HG03575 (cell line): Measurements from ENCODE around the gene PLEKHN1.

Experiments used
- ATAC-seq: cut with Tn5 transposase; IDR thresholded peaks from one replicate; pipeline ENCODE4 v1.9.1; 2021; ENCODE audit not compliant: unreplicated experiment, insufficient number of reproducible peaks, low FRiP score; ENCODE audit errors: extremely low read depth

The PLEKHN1 gene

DNA sequence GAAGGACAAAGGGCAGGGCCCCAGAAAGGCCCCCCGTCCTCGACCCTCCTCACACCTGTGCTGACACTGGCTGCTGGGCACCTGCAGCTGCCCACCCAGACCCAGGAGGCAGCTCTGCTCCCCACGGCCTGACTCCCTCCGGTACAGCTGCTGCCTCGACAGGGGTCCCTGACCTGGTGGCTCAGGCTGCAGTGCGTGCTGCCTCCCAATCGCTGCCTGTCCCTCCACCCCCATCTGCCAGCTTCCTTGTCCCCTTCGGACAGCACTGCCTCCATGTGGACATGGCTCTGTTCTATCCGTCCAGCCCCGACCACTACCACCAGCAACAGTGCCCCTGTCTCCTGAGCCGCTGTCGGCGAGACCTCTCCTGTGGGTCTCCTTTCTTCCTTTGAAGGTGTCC, 11.4 kb upstream of the PLEKHN1 start:
- no peak for ATAC-seq

DNA sequence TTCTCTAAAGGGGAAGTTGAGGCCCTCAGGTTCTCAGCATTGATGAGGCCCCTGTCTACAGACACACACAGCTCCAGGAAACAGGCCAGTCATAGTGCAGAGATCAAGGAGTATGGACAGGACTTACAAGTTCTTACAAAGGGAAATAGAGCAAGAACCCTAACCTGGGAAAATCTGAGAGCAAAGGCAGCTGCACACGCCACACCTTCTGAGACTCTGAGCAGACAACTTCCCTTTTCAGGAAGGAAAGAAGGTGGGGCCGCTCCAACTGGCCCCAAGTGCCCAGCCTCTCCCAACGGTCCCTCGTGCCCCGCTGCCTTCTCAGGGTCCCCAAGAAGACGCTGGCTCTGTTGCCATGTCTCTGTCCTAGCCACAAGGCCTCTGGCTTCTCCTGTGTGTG, 10.8 kb upstream of the PLEKHN1 start:
- ATAC-seq, result no peak

GRCh38 chr1:956636-957035, 9.6 kb upstream of the PLEKHN1 start:
- ATAC-seq, result no peak

GRCh38 chr1:958823-959730, 7.2 kb upstream of the PLEKHN1 start, which contains the start of gene NOC2L:
Gene NOC2L (minus strand): TSS chr1:959256. CDS start chr1:959240, 16 bp downstream.
- no peak for ATAC-seq

GRCh38 chr1:959731-960362, 6.4 kb upstream of the PLEKHN1 start:
- ATAC-seq, result no peak

DNA sequence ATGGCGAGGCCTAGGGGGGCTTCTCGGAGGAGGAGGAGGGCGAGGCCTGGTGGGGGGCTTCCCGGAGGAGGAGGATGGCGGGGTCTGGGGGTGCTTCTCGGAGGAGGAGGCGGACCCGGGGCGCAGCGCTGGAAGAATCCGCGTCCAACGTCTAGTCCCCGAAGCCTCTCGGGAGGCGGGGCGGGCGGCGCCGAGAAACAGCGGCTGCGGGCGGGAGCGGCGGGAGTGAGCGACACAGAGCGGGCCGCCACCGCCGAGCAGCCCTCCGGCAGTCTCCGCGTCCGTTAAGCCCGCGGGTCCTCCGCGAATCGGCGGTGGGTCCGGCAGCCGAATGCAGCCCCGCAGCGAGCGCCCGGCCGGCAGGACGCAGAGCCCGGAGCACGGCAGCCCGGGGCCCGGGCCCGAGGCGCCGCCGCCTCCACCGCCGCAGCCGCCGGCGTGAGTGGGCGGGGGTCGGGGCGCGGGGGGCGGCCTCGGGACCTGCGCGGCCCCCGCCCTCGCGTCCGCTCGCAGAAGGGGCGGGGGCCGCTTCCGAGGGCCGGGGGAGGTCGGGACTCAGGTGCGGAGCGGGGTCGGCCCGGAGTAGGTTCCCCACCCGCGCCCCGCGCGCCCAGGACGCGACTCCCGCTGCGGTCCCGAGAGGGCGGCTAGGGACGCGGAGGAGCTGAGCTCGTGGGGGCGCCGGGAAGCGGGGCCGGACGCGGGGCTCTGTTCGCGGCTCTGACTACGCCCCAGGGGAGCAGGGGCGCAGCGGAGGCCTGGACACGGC, 5.7 kb upstream of the PLEKHN1 start, which contains the start of gene KLHL17:
Gene KLHL17 (plus strand): TSS at position 222 of the 769 bp plus-strand sequence. CDS start 110 bp downstream, at position 332.
- no peak for ATAC-seq

- ATAC-seq, result no peak
These were observed 5.1 kb upstream of the PLEKHN1 start for GRCh38 chr1:961132-961669.

- ATAC-seq, result no peak
These were observed 3.6 kb upstream of the PLEKHN1 start for GRCh38 chr1:962381-963300.

GRCh38 chr1:963301-963651, 3.0 kb upstream of the PLEKHN1 start:
- no peak for ATAC-seq

GRCh38 chr1:963746-964525, 2.3 kb upstream of the PLEKHN1 start:
- no peak for ATAC-seq

DNA sequence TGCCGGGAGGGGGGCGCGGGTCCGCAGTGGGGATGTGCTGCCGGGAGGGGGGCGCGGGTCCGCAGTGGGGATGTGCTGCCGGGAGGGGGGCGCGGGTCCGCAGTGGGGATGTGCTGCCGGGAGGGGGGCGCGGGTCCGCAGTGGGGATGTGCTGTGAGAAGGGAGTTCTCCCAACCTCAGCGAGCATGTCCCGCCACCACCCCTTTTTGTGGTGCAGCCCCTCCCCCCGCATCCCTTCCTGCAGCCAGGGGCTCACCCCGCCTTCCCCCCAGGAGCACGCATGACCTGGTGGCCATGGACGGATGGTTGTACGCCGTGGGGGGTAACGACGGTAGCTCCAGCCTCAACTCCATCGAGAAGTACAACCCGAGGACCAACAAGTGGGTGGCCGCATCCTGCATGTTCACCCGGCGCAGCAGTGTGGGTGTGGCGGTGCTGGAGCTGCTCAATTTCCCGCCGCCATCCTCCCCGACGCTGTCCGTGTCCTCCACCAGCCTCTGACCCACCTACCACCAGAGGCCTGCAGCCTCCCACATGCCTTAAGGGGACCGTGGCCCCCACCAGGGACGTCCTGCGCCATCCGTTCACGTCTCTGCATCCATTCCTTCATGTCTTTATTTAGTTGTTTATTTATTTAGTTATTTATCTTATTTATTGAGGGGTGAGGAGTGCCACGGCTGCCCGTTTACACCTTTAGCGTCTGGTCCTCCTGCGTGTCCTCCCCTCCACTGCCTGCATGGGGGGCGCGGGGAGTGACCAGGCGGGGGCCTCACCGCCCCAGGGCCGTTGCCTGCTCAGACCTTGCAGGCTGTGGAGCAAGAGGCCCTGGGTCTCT, 1.4 kb upstream of the PLEKHN1 start:
- ATAC-seq, result no peak

DNA sequence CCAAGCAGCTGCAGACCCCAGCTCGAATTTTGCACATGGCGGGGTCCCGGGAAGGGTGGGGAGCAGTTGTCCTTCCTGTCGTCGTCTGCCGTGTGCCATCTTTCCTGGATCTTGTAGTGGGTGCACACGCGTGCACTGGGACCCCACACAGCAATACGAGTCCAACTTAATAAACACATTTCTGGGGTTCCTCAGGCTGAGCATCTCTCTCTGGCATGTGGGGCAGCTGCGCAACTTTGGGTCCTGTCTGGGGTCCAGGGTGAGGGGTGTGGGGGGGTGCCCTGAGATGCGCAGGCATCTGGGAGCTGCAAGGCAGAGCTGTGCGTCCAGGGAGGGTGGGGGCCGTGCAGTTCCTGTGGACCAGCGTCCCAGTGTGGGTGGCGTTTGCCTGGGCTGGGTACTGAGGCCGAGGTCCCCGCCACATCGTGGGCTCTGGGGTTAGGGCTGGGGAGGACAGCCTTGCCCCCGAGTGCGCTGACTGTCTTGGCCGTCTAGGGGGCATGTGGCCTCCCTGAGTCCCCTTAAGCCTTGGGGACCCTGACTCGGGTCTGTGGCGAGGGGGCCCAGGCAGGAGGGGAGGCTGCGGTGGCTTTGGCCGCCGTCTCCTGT, 652 bp upstream of the PLEKHN1 start:
- ATAC-seq, result no peak

DNA sequence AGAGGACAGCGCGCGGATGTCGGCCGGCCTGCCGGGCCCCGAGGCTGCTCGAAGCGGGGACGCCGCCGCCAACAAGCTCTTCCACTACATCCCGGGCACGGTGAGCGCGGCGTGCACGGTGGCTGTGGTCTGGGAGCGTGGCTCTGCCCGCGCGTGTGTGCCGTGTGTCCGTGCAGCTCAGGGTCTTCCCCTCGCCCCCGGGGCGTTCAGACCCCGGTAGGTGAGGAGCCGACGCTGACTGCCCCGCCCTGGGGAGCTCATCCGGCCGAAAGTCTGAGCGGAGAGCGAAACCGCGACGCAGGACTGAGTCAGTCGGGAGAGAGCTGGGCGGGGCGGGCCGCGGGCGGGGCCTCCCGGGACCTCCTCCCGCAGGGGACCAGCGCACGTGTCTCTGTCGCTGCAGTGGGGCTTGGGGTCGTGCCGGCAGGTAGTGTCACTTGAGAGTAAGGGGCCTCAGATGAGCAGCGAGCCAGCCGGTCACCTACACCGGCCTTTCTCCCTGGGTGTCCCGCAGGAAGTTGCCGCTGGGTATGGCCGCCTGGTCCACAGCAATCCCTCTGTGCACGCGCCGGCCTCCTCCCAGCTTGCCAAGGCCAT, 520 bp downstream of the PLEKHN1 start:
- ATAC-seq, result no peak

DNA sequence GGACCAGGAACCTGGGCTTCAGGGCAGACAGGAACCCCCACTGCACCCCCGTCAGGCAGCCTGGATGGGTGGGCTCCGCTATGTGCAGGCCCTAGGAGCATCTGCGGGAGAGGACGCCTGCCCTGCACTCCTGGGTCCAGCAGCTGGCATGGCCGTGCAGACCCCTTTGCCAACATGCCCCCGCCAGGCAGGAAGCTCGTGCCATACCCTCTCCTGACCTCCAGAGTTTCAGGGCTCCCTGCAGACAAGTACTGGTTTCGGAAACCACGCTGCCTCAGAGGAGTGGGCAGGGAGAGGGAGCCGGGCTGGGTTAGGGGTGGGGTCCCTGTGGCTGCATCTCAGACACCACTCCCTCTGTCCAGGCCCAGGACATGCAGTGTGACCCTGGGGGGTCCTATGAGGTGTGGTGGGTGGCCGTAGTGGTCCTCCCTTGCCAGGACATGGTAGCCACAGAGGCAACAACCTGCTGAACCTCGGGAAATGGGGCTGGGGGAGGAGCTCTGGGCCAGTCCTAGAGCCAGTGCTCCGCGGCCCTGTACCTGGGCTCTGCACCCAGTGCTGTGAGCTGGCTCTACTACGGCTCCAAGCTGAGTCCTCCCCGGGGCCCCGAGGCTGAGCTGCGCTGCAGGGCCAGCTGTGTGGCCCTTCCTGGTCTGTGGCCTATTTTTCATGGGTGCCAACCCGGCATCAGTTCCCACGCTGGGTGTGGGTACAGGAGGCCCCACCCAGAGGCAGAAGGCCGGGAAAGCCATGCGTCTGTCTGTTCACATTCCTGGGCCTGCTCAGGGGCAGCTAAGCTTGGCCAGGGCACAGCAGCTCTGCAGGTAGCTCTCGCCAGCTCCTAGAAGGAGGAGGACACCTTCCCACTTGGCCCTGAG, 1.4 kb downstream of the PLEKHN1 start:
- ATAC-seq, result no peak

GRCh38 chr1:969260-969855, 3.1 kb downstream of the PLEKHN1 start:
- no peak for ATAC-seq
